ENCODE results near the gene LMF2. TPM values are rescaled to one million over a fixed set of nuclear protein-coding genes. Genes with fewer than 3 reads are reported as not detected.

The LMF2 gene
- total RNA-seq, 1 experiment from 2014 or later = 34.7 TPM

DNA sequence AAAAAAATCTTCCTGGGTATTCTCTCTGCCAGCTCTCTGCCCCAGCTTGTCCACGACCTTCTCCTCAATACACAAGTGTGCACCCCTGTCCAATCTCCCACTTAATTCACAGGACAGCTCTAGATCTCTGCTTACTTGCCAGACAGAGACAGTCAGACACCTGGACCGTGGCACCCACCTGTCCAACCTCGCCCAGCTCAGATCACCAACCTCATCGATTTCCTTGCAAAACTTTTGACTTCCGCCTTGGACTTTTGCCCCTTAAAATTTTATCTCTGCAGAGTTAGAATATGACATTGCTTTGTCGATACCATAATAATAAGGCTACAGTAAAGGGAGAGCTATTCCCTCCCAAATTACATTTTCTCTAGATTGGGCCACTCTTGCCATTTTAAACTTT, 10.4 kb downstream of the LMF2 start:
- DNase-seq (ENCODE audit: low read depth in 1 of 2, low spot score in 2 of 2) = no peak
- H3K4me3 ChIP-seq = no peak overlapping the region
- H3K36me3 ChIP-seq = no peaks in the 10 kb centered on the region; the same call in 1 of the 2 replicates
- H3K4me1 ChIP-seq (replicated peaks) = no peaks in the 10 kb centered on the region
- no peaks in the 10 kb centered on the region for H3K27me3 ChIP-seq (replicated peaks)
- no peak overlapping the region for H3K27ac ChIP-seq
- no peaks in the 10 kb centered on the region for H3K9me3 ChIP-seq (replicated peaks)

DNA sequence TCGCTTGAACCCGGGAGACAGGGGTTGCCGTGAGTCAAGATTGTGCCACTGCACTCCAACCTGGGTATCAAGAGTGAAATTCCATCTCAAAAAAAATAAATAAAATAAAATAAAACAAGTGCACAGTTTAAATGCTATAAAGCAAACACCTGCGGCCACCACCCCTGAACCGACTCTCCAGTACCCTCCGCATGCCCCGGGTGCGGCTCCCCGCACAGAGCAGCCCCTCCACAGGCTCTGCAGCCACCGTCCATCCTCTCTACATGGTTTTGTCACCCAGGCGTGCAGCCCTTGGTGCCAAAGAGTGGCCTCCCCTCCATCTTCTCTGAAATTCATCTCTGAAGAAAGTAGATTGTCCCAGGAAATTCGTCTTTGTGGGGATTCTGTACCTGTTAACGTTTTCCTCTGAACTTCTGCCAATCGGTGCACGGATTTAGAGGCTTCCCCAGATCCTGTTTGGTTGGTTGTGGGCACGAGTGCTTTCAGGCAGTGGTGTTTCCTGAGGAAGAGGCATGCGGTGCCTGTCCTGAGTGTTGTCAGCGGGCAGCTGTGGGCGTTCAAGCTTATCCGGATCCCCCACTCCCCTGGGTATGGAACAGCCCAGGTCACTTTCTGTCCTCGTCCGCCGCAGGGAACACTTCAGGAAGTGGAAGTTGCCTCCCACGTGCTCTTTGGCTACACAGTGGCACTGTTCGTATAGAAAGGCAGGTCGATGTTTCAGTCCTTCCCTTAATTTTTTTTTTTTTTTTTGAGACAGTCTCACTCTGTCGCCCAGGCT, 16.8 kb downstream of the LMF2 start:
- H3K9me3 ChIP-seq (replicated peaks) = no peaks in the 10 kb centered on the region
- no peaks in the 10 kb centered on the region for H3K4me1 ChIP-seq (replicated peaks)
- no peaks in the 10 kb centered on the region for H3K36me3 ChIP-seq
- no peak for DNase-seq (ENCODE audit: low read depth in 1 of 2, low spot score in 2 of 2)
- H3K27ac ChIP-seq = no peak overlapping the region
- no peak overlapping the region for H3K4me3 ChIP-seq
- H3K27me3 ChIP-seq (replicated peaks) = no peaks in the 10 kb centered on the region; the same call in 1 of the 2 replicates

DNA sequence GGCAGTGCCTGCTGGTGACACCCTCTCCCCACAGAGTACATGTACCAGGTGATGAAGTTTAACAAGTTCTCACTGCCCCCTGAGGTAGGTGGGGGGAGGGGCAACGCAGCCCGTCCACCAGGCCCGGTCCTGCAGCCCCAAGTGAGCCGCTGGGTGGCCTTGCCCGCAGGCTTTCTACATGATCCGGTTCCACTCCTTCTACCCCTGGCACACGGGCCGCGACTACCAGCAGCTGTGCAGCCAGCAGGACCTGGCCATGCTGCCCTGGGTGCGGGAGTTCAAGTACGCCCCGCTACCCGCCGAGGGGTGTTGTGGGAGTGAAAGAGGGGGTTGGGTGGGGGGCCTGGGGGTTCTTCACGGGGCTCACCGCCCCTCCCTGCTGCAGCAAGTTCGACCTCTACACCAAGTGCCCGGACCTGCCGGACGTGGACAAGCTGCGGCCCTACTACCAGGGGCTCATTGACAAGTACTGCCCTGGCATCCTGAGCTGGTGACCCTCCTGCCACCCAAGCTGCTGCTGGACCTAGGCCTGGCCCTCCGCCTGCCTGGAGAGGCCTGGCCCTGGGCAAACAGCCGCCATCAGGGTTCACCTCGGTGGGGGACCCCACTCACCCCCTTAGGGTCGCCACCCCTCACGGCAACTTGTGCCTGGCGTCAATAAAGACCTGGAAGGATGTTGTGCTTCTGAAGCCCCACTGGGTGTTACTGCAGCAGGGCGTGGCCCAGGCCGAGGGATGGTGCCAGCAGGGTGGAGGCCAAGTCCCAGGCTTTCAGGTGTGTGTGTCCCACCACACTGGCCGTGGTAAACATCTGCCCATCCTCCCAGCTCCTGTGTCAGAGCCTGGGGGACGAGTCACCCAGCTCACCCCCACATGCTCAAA, 17.9 kb downstream of the LMF2 start:
- no peaks in the 10 kb centered on the region for H3K36me3 ChIP-seq
- no peaks in the 10 kb centered on the region for H3K9me3 ChIP-seq (replicated peaks)
- H3K27ac ChIP-seq = no peak overlapping the region
- H3K27me3 ChIP-seq (replicated peaks) = no peaks in the 10 kb centered on the region; the same call in none of the 2 replicates
- no peaks in the 10 kb centered on the region for H3K4me1 ChIP-seq (replicated peaks)
- no peak for DNase-seq (ENCODE audit: low read depth in 1 of 2, low spot score in 2 of 2)
- H3K4me3 ChIP-seq = no peak overlapping the region

DNA sequence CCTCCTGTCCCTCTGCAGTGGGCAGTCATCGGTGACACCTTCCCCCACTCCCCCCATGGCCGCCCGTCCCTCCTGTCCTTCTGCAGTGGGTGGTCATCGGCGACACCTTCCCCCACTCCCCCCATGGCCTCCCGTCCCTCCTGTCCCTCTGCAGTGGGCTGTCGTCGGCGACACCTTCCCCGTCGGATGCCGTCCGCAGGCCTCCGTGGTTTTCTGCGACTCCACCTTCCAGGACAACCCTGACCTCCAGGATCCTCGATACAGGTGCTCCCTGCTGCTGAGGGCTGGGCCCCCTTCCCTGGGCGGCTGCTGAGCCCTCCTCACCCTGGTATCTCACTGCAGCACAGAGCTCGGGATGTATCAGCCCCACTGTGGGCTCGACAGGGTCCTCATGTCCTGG, 18.6 kb downstream of the LMF2 start:
- H3K4me1 ChIP-seq (replicated peaks) = no peaks in the 10 kb centered on the region
- H3K27me3 ChIP-seq (replicated peaks) = no peaks in the 10 kb centered on the region; the same call in none of the 2 replicates
- no peak overlapping the region for H3K27ac ChIP-seq
- no peaks in the 10 kb centered on the region for H3K9me3 ChIP-seq (replicated peaks)
- H3K4me3 ChIP-seq = no peak overlapping the region
- H3K36me3 ChIP-seq = no peaks in the 10 kb centered on the region
- DNase-seq (ENCODE audit: low read depth in 1 of 2, low spot score in 2 of 2) = no peak

DNA sequence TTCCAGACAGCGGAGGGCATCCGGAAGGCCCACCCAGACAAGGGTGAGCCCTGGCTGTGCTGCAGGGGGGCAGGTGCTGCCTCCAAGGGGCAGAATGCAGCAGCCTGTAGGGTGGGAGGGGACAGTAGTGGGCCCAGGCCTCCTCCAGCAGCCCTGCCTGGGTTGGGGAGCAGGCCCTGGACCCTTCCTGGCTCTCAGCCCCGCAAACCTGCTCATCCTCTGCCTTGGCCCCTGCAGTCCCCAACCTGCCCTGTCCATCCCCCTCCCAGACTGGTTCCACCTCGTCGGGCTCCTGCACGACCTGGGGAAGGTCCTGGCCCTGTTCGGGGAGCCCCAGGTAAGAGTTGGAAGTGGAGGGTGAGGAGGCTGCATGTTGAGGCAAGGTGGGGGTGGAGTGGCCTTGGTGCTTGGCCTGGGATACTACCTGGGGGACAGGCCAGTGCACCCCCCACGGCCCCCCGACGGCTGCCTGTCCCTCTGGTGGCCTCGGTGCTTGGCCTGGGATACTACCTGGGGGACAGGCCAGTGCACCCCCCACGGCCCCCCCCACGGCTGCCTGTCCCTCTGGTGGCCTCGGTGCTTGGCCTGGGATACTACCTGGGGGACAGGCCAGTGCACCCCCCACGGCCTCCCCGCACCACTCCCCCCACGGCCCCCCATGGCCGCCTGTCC, 19.4 kb downstream of the LMF2 start:
- H3K4me3 ChIP-seq = no peak overlapping the region
- H3K4me1 ChIP-seq (replicated peaks) = no peaks in the 10 kb centered on the region
- H3K36me3 ChIP-seq = no peaks in the 10 kb centered on the region
- no peaks in the 10 kb centered on the region; the same call in none of the 2 replicates for H3K27me3 ChIP-seq (replicated peaks)
- no peak overlapping the region for H3K27ac ChIP-seq
- no peak for DNase-seq (ENCODE audit: low read depth in 1 of 2, low spot score in 2 of 2)
- no peaks in the 10 kb centered on the region for H3K9me3 ChIP-seq (replicated peaks)

DNA sequence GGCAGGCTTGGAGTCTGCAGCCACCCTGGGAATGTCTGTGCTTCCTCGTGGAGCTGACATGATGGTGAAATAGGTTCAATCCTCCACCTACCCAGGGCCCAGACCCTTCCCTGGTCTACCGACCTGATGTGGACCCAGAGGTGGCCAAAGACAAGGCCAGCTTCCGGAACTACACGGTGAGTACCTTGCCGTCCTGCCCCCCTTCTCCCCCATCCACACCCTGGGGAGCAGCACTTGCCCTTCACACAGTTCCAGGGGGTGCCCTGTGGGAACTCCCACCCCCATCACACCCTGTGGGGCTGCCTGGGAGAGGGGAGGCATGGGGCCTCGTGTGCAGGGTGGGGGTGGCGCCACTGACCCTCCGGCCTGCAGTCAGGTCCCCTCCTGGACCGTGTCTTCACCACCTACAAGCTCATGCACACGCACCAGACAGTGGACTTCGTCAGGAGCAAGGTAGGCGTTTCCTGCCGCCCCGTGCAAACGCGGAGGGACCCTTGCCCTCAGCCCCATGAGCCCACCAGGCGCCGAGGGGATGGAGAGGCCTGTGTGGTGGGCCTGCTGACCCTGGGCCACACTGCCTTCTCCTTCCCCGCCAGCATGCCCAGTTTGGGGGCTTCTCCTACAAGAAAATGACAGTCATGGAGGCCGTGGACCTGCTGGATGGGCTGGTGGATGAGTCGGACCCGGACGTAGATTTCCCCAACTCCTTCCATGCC, 20.1 kb downstream of the LMF2 start:
- Histone ChIP-seq H3K27ac (no peak overlapping the region), H3K36me3 (no peaks in the 10 kb centered on the region), H3K27me3 (replicated peaks) (peaks cover 3% of the 10 kb centered on the region), H3K4me3 (no peak overlapping the region), H3K9me3 (replicated peaks) (no peaks in the 10 kb centered on the region), H3K4me1 (replicated peaks) (no peaks in the 10 kb centered on the region)
- no peak for DNase-seq (ENCODE audit: low read depth in 1 of 2, low spot score in 2 of 2)

DNA sequence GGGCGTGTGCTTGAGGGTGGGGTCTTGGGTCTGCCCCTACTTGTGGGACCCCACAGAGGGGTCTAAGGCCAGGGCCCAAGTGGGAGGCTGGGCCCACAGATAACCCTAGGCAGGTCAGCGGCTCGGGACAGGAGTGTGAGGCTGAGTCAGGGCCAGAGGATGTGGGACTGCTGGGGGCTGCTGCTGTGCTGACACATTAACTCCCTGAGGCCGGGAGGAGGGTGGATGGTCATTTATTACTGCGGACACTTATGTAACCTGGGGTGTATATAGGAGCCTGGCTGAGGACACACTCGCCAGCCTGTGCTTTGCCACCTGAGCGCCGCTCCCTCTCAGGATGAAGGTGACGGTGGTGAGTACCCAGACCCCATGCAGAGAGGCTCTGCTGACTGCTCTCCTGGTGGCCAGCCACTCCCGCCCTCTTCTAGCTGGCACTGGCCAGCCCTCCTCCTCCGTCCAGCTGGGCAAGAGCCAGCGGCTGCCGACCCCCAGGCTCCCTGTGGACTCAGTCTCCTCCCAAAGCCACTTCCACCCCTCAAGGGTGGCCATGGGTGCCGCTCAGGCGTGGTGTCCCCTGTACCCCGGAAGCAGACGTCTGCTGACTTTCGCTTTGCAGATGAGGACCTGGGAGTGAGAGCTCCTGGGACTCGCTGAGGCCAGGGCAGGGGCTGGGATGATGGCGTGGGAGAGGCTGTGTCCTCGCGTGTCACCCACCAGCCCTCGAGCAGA, 20.8 kb downstream of the LMF2 start, which contains the start of gene MIOX:
Gene MIOX, plus strand, starts transcription at position 299 of the 729 bp plus-strand sequence. Its CDS starts 39 bp downstream, at position 338.
- peaks cover 11% of the 10 kb centered on the region for H3K27me3 ChIP-seq (replicated peaks)
- peaks cover under 1% of the 10 kb centered on the region; the same call in 1 of the 2 replicates for H3K4me1 ChIP-seq (replicated peaks)
- H3K4me3 ChIP-seq = no peak within 1 kb of the TSS
- H3K36me3 ChIP-seq = no peaks in the 10 kb centered on the region
- no peaks in the 10 kb centered on the region for H3K9me3 ChIP-seq (replicated peaks)
- DNase-seq (ENCODE audit: low read depth in 1 of 2, low spot score in 2 of 2) = no peak
- H3K27ac ChIP-seq = no peak within 1 kb of the TSS

DNA sequence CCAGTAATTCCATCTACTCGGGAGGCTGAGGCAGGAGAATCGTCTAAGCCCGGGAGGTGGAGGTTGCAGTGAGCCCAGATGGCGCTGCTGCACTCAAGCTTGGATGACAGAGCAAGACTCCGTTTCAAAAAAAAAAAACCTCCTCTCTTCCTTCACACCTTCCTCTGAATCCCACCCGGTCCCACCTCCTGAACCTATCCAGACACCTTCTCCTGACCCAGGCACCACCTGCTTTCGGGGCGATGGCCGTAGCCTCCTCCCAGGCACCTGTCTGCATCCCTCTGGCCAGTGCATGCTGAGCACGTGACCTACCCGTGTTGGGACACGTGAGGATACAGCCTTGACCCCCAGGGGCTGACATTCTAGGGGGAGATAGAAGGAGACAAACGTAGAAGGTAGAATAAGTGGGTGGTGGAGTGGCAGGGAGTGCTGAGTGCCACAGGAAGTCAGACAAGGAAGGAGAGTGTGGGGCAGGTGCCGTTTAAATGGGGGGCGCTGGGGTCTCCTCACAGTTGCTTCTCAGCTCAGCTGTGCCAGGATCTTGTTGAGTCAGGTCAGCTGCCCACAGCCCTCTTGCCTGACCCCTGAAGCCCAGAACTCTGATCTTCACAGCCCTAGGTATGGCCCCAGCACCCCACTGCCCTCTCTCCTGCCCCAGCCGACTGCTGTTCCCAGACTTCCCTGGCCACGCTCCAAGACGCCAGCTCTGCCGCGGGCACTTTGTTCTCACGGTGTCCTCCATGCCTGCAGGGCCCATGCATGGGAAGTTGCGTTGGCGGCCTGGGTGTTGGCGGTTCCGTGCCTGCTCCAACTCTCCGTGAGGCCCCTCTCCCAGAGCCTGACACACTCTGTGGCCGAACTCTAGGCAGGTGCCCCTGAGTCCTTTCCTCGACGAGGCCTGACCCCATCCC, 22.0 kb downstream of the LMF2 start:
- Histone ChIP-seq H3K36me3 (no peaks in the 10 kb centered on the region), H3K27ac (no peak overlapping the region), H3K4me1 (replicated peaks) (peaks cover 8% of the 10 kb centered on the region; the same call in 1 of the 2 replicates), H3K9me3 (replicated peaks) (no peaks in the 10 kb centered on the region), H3K4me3 (no peak overlapping the region), H3K27me3 (replicated peaks) (peaks cover 23% of the 10 kb centered on the region)
- DNase-seq (ENCODE audit: low read depth in 1 of 2, low spot score in 2 of 2) = no peak

DNA sequence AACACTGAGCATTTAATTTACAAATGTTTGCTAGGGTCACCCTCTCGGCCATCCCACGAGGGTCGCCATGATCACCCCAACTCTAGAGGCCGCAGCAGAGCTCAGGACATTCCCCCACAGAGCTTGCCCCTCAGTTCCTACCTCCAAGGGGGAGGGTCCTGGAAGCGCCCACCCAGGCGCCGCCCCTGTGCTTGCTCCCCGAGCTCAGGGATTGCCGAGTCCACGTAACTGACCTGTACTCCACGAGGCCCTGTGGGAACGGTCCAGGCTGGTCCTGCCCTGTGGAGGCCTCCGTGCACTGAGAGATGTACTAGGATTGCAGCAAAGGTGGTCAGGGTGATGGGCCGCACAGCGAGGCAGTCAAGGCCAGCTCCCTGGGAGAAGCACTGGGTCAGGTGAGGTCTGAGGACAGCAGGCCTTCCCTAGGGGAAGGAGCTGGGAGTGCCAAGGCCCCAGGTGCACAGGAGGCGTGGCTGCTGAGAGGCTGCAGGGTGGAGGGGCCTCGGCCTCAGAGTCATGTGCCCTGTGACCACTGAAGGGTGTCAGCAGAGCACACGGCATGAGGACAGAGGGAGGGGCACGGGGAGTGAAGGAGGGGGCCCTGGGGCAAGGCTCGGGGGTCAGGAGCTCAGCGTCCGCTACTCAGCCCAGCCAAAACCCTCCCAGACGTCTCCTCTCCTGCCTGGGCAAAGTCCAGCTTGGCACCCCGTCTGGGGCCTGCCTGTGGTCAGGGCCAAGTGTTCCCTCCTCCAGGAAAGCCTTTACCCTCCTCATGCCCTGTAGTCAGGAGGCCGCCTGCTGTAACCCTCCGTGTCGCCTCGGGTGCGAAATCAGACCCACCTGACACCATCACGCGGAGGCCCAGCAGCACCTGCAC, 23.3 kb downstream of the LMF2 start:
- Histone ChIP-seq H3K27ac (no peak overlapping the region), H3K36me3 (no peaks in the 10 kb centered on the region), H3K4me3 (no peak overlapping the region), H3K4me1 (replicated peaks) (peaks cover 8% of the 10 kb centered on the region; the same call in 1 of the 2 replicates), H3K27me3 (replicated peaks) (peaks cover 34% of the 10 kb centered on the region), H3K9me3 (replicated peaks) (no peaks in the 10 kb centered on the region)
- no peak for DNase-seq (ENCODE audit: low read depth in 1 of 2, low spot score in 2 of 2)

DNA sequence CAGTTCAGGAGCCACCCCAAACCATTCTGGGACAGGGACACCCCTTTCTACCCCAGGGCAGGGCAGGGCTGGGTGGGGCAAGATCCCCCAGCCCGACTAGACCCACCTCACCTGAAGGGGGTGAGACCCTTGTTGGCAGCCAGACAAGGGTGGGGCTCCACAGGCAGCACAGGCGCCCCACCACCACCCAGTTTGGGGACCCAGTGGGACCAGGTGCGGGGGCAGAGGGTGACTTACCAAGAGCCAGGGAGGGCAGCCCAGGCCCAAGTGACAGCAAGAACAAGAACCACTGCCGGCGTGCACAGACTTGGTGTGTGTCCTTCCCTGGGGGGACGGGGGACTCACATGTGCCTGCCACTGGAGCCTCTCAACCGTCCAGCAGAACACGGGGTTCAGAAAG, 23.9 kb downstream of the LMF2 start:
- DNase-seq (ENCODE audit: low read depth in 1 of 2, low spot score in 2 of 2) = no peak
- peaks cover 8% of the 10 kb centered on the region; the same call in 1 of the 2 replicates for H3K4me1 ChIP-seq (replicated peaks)
- H3K9me3 ChIP-seq (replicated peaks) = no peaks in the 10 kb centered on the region
- H3K27me3 ChIP-seq (replicated peaks) = peaks cover 38% of the 10 kb centered on the region
- H3K36me3 ChIP-seq = no peaks in the 10 kb centered on the region
- H3K27ac ChIP-seq = no peak overlapping the region
- H3K4me3 ChIP-seq = no peak overlapping the region

DNA sequence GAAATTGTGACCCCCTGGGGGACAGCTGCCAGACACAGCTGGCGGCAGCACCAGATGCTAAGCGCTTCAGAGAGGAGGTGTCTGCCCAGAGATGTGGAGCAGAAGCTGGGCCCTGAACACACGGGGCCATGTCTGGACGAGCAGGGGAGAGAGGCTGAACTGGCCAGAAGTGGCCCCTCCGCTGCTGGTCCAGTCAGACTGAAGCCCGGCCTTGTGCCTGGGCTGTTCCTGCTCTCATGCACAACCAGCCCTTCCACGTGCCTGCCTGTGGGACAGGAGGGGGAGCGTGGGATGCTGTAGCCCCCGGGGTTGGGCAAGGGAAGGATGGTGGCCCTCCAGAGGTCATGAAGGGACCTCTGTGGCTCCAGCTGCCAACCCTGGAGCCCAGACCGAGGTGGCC, 24.4 kb downstream of the LMF2 start:
- Histone ChIP-seq H3K4me3 (no peak overlapping the region), H3K36me3 (no peaks in the 10 kb centered on the region), H3K9me3 (replicated peaks) (no peaks in the 10 kb centered on the region), H3K27me3 (replicated peaks) (peaks cover 38% of the 10 kb centered on the region), H3K27ac (no peak overlapping the region), H3K4me1 (replicated peaks) (peaks cover 8% of the 10 kb centered on the region; the same call in 1 of the 2 replicates)
- no peak for DNase-seq (ENCODE audit: low read depth in 1 of 2, low spot score in 2 of 2)
